ENCODE data around the gene SMG6. TPM values are rescaled to one million over a fixed set of nuclear protein-coding genes. Genes with fewer than 3 reads are reported as not detected.

Gene SMG6
- total and polyA plus RNA-seq, 7 experiments from 2014 or later = 8.6 to 65.3 (median 52.7) TPM

DNA sequence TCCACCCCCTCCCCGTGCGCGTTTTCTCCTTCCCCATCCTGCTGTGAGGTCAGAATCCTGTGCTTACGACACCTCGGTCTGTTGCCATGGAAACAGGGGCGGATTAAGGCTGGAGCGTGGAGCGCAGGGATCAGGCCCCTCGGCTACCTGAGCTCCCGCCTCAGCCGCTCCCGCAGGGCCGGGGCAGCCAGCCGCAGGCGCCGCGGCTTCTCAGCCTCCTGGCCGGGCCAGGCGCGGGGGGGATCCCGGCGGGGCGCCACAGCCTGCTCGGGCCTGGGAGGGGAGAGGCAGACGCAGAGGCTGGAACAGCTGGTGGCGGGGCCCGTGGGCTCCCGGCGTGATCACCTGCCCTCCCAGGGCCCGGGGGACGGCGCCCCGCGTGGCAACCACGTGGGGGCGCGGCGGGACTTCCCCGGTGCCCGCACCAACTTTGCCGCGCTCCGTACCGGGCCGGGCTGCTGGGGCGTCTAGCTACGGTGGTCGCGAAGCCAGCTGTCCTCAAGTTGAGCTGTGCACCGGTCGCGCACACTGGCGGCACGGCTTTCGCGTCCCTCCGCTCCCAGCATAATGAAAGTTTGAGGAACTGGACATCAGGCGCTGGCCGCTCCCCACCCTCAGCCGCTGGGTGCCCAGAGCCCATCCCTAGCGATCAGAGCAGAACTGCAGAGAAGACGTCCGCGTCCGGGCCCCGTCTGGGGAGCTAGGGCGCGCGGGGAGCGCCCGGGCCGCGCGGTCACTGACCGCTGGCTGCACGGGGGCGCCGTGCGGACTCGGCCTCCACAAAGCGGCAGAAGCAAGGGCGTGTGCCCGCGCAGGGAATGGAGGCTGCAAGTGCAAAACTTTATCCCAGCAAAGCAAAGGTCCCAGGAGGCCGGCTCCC, 279.7 kb downstream of the SMG6 start:
- Histone ChIP-seq H3K27ac (ENCODE audit: low read depth, low read length) (peak overlapping the region; percentile 45), H3K9me3 (ENCODE audit: control insufficient read depth in 2 of 3, low read length in 3 of 3) (no peaks in the 10 kb centered on the region), H3K36me3 (ENCODE audit: control insufficient read depth in 2 of 3, insufficient read depth in 3 of 3, low read length in 3 of 3) (no peaks in the 10 kb centered on the region), H3K27me3 (ENCODE audit: control insufficient read depth in 2 of 2, insufficient read depth in 2 of 2, low read length in 2 of 2) (peaks cover 3 to 10% of the 10 kb centered on the region in 2 donors), H3K4me3 (ENCODE audit: low read length) (peak overlapping the region; percentile 58), H3K4me1 (ENCODE audit: control insufficient read depth in 2 of 2, insufficient read depth in 2 of 2, low read length in 2 of 2) (peaks cover 11 to 19% of the 10 kb centered on the region in 2 donors)
- Mint-ChIP-seq H3K9me3 (peaks cover 0 to 4% (median 0%) of the 10 kb centered on the region in 11 donors), H3K27me3 (peaks cover 16 to 76% (median 22%) of the 10 kb centered on the region in 5 donors), H3K27ac (peak overlapping the region in 2 of 9 donors; percentile 36 to 48), H3K4me1 (peaks cover 10 to 23% (median 16%) of the 10 kb centered on the region in 7 donors), H3K4me3 (peak overlapping the region; percentile 67 to 84 (median 76)), H3K36me3 (peaks cover 0 to 3% (median 0%) of the 10 kb centered on the region in 5 donors)
- DNase-seq (peak; percentile 38 to 67 (median 46)), ATAC-seq (peak; percentile 40)
- ChIA-PET POLR2A (interaction anchor here (1.1 kb wide), 1 partner anchor 10 kb away, joined by 4 read pairs; no protein-coding TSS in a partner anchor), CTCF (interaction anchor here (1.4 to 2.1 kb wide), 2 partner anchors 142 to 302 kb away, joined by 4 read pairs; no protein-coding TSS in a partner anchor)
- intact Hi-C loops (cut with micrococcal nuclease) = loop anchor here (2.0 to 10.0 kb wide), 3 partner anchors 17 to 149 kb away; partner anchors contain the start of gene OVCA2 (in 1 of the 2)

DNA sequence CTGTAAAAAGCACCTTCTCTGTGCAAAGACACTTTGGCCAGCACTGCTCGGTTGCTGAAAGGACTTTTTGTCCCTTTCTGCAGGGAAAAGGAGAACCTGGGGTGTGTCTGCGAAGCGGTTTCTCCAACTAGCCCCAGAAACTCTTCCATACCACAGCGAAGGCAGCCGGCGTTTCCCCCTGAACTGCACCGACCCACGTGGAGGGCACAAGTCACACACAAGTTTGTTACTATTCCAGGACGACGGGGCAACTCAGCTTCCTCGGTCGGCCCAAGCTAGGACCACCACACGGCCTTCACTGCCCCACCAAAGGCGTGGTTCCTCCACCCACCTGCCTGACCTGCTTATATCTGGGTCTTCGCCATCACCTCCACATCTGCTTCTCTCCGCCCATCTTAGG, 280.3 kb downstream of the SMG6 start:
- Histone ChIP-seq H3K27me3 (ENCODE audit: control insufficient read depth in 2 of 2, insufficient read depth in 2 of 2, low read length in 2 of 2) (peaks cover 3 to 10% of the 10 kb centered on the region in 2 donors), H3K36me3 (ENCODE audit: control insufficient read depth in 2 of 3, insufficient read depth in 3 of 3, low read length in 3 of 3) (no peaks in the 10 kb centered on the region), H3K4me3 (ENCODE audit: low read length) (no peak overlapping the region), H3K4me1 (ENCODE audit: control insufficient read depth in 2 of 2, insufficient read depth in 2 of 2, low read length in 2 of 2) (peaks cover 11 to 19% of the 10 kb centered on the region in 2 donors), H3K27ac (ENCODE audit: low read depth, low read length) (no peak overlapping the region), H3K9me3 (ENCODE audit: control insufficient read depth in 2 of 3, low read length in 3 of 3) (no peaks in the 10 kb centered on the region)
- Mint-ChIP-seq H3K9me3 (peaks cover 0 to 4% (median 0%) of the 10 kb centered on the region in 11 donors), H3K27ac (peak overlapping the region in 2 of 9 donors; percentile 17 to 56), H3K4me3 (peak overlapping the region in 9 of 10 donors; percentile 14 to 82 (median 57)), H3K4me1 (peaks cover 10 to 23% (median 16%) of the 10 kb centered on the region in 7 donors), H3K27me3 (peaks cover 16 to 74% (median 22%) of the 10 kb centered on the region in 5 donors), H3K36me3 (peaks cover 0 to 3% (median 0%) of the 10 kb centered on the region in 5 donors)
- intact Hi-C loops (cut with micrococcal nuclease) = loop anchor here in 1 of 2 donors (10.0 kb wide), 1 partner anchor 148 kb away; no protein-coding TSS in a partner anchor
- no peak for ATAC-seq
- CTCF ChIA-PET = no interaction called here
- POLR2A ChIA-PET = interaction anchor here (0.6 kb wide), 1 partner anchor 328 kb away, joined by 7 read pairs; no protein-coding TSS in a partner anchor
- DNase-seq = no peak

DNA sequence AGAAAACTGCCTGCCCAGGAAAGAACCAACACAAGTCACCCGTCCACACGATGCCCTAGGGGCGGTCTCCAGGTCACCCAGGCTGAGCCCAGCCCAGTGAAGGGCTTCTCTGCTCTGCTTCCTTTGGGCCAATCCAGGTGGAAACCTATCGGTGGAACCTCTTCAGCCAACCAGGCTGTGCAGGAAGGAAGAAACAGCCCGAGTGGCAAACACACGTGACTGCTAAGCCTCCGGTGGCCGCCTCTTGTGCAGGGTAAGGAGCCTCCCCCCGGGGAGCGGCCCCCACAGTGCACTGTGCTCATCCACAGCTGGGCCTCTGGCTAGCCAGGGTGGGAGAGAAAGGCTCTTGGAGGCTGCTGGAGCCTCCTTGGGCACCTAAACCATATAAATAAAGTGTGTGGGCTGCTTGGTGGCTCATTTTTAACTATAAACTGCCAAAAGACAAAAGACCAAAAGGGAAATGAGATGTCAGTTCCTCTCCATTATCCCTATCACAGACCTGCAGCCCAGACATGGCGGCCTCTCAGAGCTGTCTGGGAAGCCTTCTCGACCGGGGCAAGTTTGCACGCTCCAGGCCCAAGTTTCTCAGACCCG, 280.8 kb downstream of the SMG6 start:
- POLR2A ChIA-PET = interaction anchor here (0.6 kb wide), 1 partner anchor 329 kb away, joined by 7 read pairs; no protein-coding TSS in a partner anchor
- Mint-ChIP-seq H3K9me3 (peaks cover 0 to 4% (median 0%) of the 10 kb centered on the region in 11 donors), H3K27ac (peak overlapping the region in 2 of 9 donors; percentile 17 to 43), H3K27me3 (peaks cover 16 to 74% (median 21%) of the 10 kb centered on the region in 5 donors), H3K4me1 (peaks cover 10 to 23% (median 16%) of the 10 kb centered on the region in 7 donors), H3K4me3 (peak overlapping the region in 9 of 10 donors; percentile 36 to 82 (median 61)), H3K36me3 (peaks cover 0 to 3% (median 0%) of the 10 kb centered on the region in 5 donors)
- DNase-seq (no peak), ATAC-seq (no peak)
- no peaks in the 10 kb centered on the region for H3K9me3 ChIP-seq (ENCODE audit: control insufficient read depth in 2 of 3, low read length in 3 of 3)
- peaks cover 11 to 19% of the 10 kb centered on the region in 2 donors for H3K4me1 ChIP-seq (ENCODE audit: control insufficient read depth in 2 of 2, insufficient read depth in 2 of 2, low read length in 2 of 2)
- H3K27ac ChIP-seq (ENCODE audit: low read depth, low read length) = no peak overlapping the region
- H3K27me3 ChIP-seq (ENCODE audit: control insufficient read depth in 2 of 2, insufficient read depth in 2 of 2, low read length in 2 of 2) = peaks cover 3 to 10% of the 10 kb centered on the region in 2 donors
- no peak overlapping the region for H3K4me3 ChIP-seq (ENCODE audit: low read length)
- intact Hi-C loops (cut with micrococcal nuclease) = loop anchor here in 1 of 2 donors (10.0 kb wide), 1 partner anchor 148 kb away; no protein-coding TSS in a partner anchor
- no peaks in the 10 kb centered on the region for H3K36me3 ChIP-seq (ENCODE audit: control insufficient read depth in 2 of 3, insufficient read depth in 3 of 3, low read length in 3 of 3)
- CTCF ChIA-PET = no interaction called here

DNA sequence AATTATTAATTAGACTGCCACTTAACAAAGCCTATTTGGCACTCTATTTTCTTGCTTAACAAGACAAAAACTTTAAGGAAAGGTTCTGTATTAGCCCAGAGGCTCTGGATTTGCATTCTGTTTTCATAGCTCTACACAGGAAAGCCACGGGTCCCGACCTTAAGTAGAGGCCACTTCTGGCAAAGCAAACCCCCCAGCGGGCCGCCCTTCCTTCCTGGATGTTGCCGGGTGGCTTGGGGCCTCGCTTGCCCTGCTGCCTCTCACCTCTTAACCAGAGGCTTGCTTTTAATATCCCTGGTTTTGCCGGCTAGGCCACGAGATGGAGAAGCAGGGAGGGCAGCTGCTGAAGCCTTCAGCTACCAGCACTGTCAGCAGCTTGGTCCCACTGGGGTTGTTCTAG, 282.9 kb downstream of the SMG6 start:
- intact Hi-C loops (cut with micrococcal nuclease) = loop anchor here in 1 of 2 donors (10.0 kb wide), 1 partner anchor 146 kb away; no protein-coding TSS in a partner anchor
- CTCF ChIA-PET = interaction anchor here (0.5 kb wide), 1 partner anchor 34 kb away, joined by 6 read pairs; no protein-coding TSS in a partner anchor
- Mint-ChIP-seq H3K27ac (peak overlapping the region in 1 of 9 donors; percentile 55), H3K4me3 (no peak overlapping the region), H3K36me3 (no peaks in the 10 kb centered on the region), H3K9me3 (no peaks in the 10 kb centered on the region), H3K27me3 (peaks cover 4 to 56% (median 7%) of the 10 kb centered on the region in 5 donors), H3K4me1 (peaks cover 4 to 16% (median 12%) of the 10 kb centered on the region in 7 donors)
- H3K27me3 ChIP-seq (ENCODE audit: control insufficient read depth in 2 of 2, insufficient read depth in 2 of 2, low read length in 2 of 2) = peaks cover 3 to 6% of the 10 kb centered on the region in 2 donors
- H3K4me3 ChIP-seq (ENCODE audit: low read length) = no peak overlapping the region
- H3K9me3 ChIP-seq (ENCODE audit: control insufficient read depth in 2 of 3, low read length in 3 of 3) = no peaks in the 10 kb centered on the region
- POLR2A ChIA-PET = no interaction called here
- H3K27ac ChIP-seq (ENCODE audit: low read depth, low read length) = no peak overlapping the region
- ATAC-seq (no peak), DNase-seq (no peak)
- H3K36me3 ChIP-seq (ENCODE audit: control insufficient read depth in 2 of 3, insufficient read depth in 3 of 3, low read length in 3 of 3) = no peaks in the 10 kb centered on the region
- H3K4me1 ChIP-seq (ENCODE audit: control insufficient read depth in 2 of 2, insufficient read depth in 2 of 2, low read length in 2 of 2) = peaks cover 7 to 14% of the 10 kb centered on the region in 2 donors

DNA sequence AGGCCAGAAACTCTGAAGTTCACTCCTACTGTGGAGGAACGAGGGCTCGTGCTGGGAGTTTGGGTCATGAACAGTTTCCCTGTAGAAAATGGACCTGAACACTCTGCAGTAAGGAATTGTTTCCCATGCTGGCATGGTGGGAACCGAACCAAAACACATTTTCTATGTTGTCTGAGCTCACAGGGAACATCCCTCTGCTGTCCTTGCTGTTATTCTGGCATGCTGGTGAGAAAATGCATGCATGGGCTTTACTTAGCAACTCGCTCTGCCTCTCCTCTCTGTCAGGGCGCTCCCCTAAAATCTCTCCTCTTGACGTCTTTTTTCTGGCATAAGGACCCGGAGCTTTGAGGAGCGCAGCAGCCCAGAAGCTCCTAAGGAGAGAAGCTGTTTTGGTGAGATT, 283.9 kb downstream of the SMG6 start:
- Histone ChIP-seq H3K27me3 (ENCODE audit: control insufficient read depth in 2 of 2, insufficient read depth in 2 of 2, low read length in 2 of 2) (peaks cover 3 to 6% of the 10 kb centered on the region in 2 donors), H3K9me3 (ENCODE audit: control insufficient read depth in 2 of 3, low read length in 3 of 3) (no peaks in the 10 kb centered on the region), H3K4me3 (ENCODE audit: low read length) (no peak overlapping the region), H3K36me3 (ENCODE audit: control insufficient read depth in 2 of 3, insufficient read depth in 3 of 3, low read length in 3 of 3) (no peaks in the 10 kb centered on the region), H3K27ac (ENCODE audit: low read depth, low read length) (no peak overlapping the region), H3K4me1 (ENCODE audit: control insufficient read depth in 2 of 2, insufficient read depth in 2 of 2, low read length in 2 of 2) (peaks cover 6 to 12% of the 10 kb centered on the region in 2 donors)
- no peak overlapping the region for H3K4me3 Mint-ChIP-seq
- H3K4me1 Mint-ChIP-seq = peaks cover 0 to 16% (median 12%) of the 10 kb centered on the region in 7 donors
- peaks cover 6 to 51% (median 10%) of the 10 kb centered on the region in 5 donors for H3K27me3 Mint-ChIP-seq
- DNase-seq = no peak
- POLR2A ChIA-PET = no interaction called here
- no peaks in the 10 kb centered on the region for H3K36me3 Mint-ChIP-seq
- no peaks in the 10 kb centered on the region for H3K9me3 Mint-ChIP-seq
- no peak for ATAC-seq
- no peak overlapping the region for H3K27ac Mint-ChIP-seq
- intact Hi-C loops (cut with micrococcal nuclease) = loop anchor here in 1 of 2 donors (10.0 kb wide), 1 partner anchor 145 kb away; no protein-coding TSS in a partner anchor
- CTCF ChIA-PET = interaction anchor here (0.6 to 1.2 kb wide), 2 partner anchors 21 to 259 kb away, joined by 3 read pairs; no protein-coding TSS in a partner anchor
